GM23338 (cell line): ENCODE measurements around the gene HMGXB3. TPM values are rescaled to one million over a fixed set of nuclear protein-coding genes. Genes with fewer than 3 reads are reported as not detected.

Source experiments
- ATAC-seq: fragments of 200-7000 bp; cut with Tn5 transposase; 3 replicates; pipeline ENCODE4 v1.9.1; 2020
- DNase-seq: peaks from one replicate; pipeline ENCODE4 v3.0.0-alpha.2; 2015; ENCODE audit warnings: low spot score
- H2AFZ ChIP-seq: fragments of 200-600 bp; sonication (generic); 2 replicates; pipeline ENCODE4 v1.8.0; 2016; ENCODE audit warnings: antibody characterized with exemption, mild to moderate bottlenecking, moderate library complexity
- H3F3A ChIP-seq: fragments of 200-600 bp; sonication (generic); replicated peaks from 2 replicates; pipeline ENCODE4 v1.8.0; 2017; ENCODE audit warnings: antibody characterized with exemption, mixed run types, low read depth
- H3K27ac ChIP-seq: fragments of 200-600 bp; sonication (generic); 2 replicates; pipeline ENCODE4 v1.6.1; 2016; ENCODE audit warnings: low read depth
- H3K27me3 ChIP-seq: fragments of 200-600 bp; sonication (generic); 2 replicates; pipeline ENCODE4 v1.8.0; 2016; ENCODE audit warnings: mild to moderate bottlenecking, mixed run types, moderate library complexity; ENCODE audit not compliant: insufficient read depth
- H3K36me3 ChIP-seq: fragments of 200-600 bp; sonication (generic); 2 replicates; pipeline ENCODE4 v1.8.0; 2016; ENCODE audit warnings: mild to moderate bottlenecking; ENCODE audit not compliant: insufficient read depth
- H3K4me1 ChIP-seq: fragments of 200-600 bp; sonication (generic); 2 replicates; pipeline ENCODE4 v1.8.0; 2016; ENCODE audit warnings: mild to moderate bottlenecking, moderate library complexity; ENCODE audit not compliant: insufficient read depth
- H3K4me2 ChIP-seq: fragments of 200-600 bp; sonication (generic); 2 replicates; pipeline ENCODE4 v1.7.1; 2017; ENCODE audit warnings: mixed run types
- H3K4me3 ChIP-seq: fragments of 200-600 bp; sonication (generic); 2 replicates; pipeline ENCODE4 v1.6.1; 2016; ENCODE audit warnings: mixed run types
- H3K79me2 ChIP-seq: fragments of 200-600 bp; sonication (generic); replicated peaks from 2 replicates; pipeline ENCODE4 v1.8.0; 2017; ENCODE audit warnings: mild to moderate bottlenecking; ENCODE audit not compliant: insufficient read depth
- H3K9me2 ChIP-seq: fragments of 200-600 bp; sonication (generic); 2 replicates; pipeline ENCODE4 v1.8.0; 2017; ENCODE audit not compliant: insufficient read depth
- H4K20me1 ChIP-seq: fragments of 200-600 bp; sonication (generic); replicated peaks from 2 replicates; pipeline ENCODE4 v1.8.0; 2017; ENCODE audit warnings: mild to moderate bottlenecking; ENCODE audit not compliant: insufficient read depth
- H3K27ac Mint-ChIP-seq: 2 replicates; pipeline ENCODE4 v1.8.0; 2020; ENCODE audit warnings: inconsistent platforms, mild to moderate bottlenecking, moderate library complexity, mixed read lengths
- H3K27me3 Mint-ChIP-seq: 3 replicates; pipeline ENCODE4 v1.8.0; 2022; ENCODE audit warnings: low read depth, mild to moderate bottlenecking, moderate library complexity, mixed read lengths, inconsistent platforms; ENCODE audit not compliant: insufficient read depth, poor library complexity
- H3K36me3 Mint-ChIP-seq: 3 replicates; pipeline ENCODE4 v1.8.0; 2021; ENCODE audit warnings: low read depth, mild to moderate bottlenecking, inconsistent platforms, moderate library complexity, mixed read lengths
- H3K4me1 Mint-ChIP-seq: 3 replicates; pipeline ENCODE4 v1.8.0; 2020; ENCODE audit warnings: mild to moderate bottlenecking, inconsistent platforms, mixed read lengths
- H3K4me3 Mint-ChIP-seq: 3 replicates; pipeline ENCODE4 v1.8.0; 2021; ENCODE audit warnings: moderate library complexity, mild to moderate bottlenecking, inconsistent platforms, mixed read lengths
- H3K9me3 Mint-ChIP-seq: 3 replicates; pipeline ENCODE4 v1.8.0; 2020; ENCODE audit warnings: moderate library complexity, mild to moderate bottlenecking, inconsistent platforms, mixed read lengths
- CREB1 ChIP-seq: fragments of 250-450 bp; sonication (Bioruptor Pico); IDR thresholded peaks from 2 replicates; pipeline ENCODE4 v1.5.0; 2020; ENCODE audit warnings: low read depth, mild to moderate bottlenecking, moderate library complexity
- EZH2phosphoT487 ChIP-seq: fragments of 200-600 bp; sonication (generic); IDR thresholded peaks from one replicate; pipeline ENCODE4 v1.8.1; 2018; ENCODE audit warnings: antibody characterized with exemption; ENCODE audit not compliant: unreplicated experiment
- JUNB ChIP-seq: IDR thresholded peaks from one replicate; pipeline ENCODE4 v1.6.1; 2016; ENCODE audit warnings: antibody characterized with exemption; ENCODE audit not compliant: unreplicated experiment
- NANOG ChIP-seq: IDR thresholded peaks from 2 replicates; pipeline ENCODE4 v1.6.1; 2016; ENCODE audit warnings: antibody characterized with exemption, borderline replicate concordance
- POLR2AphosphoS5 ChIP-seq: IDR thresholded peaks from 2 replicates; pipeline ENCODE4 v1.6.1; 2016; ENCODE audit warnings: antibody characterized with exemption, low read depth
- STAT1 ChIP-seq: IDR thresholded peaks from one replicate; pipeline ENCODE4 v1.6.1; 2016; ENCODE audit warnings: antibody characterized with exemption; ENCODE audit not compliant: unreplicated experiment
- ZNF114 ChIP-seq: fragments of 250-450 bp; sonication (Bioruptor Pico); IDR thresholded peaks from 2 replicates; pipeline ENCODE4 v1.5.0; 2020; ENCODE audit warnings: mild to moderate bottlenecking, moderate library complexity
- ZNF331 ChIP-seq: fragments of 250-450 bp; sonication (Bioruptor Pico); IDR thresholded peaks from 2 replicates; pipeline ENCODE4 v1.5.0; 2020; ENCODE audit warnings: low read depth, mild to moderate bottlenecking, moderate library complexity
- polyA plus RNA-seq: library from polyadenylated mRNA; unstranded; fragments of >200 nt; fragmentation: Nextera tagmentation; extraction: Ambion mirVana; gene quantifications from 2 replicates; pipeline ENCODE4 v1.2.1, GENCODE V29; 2016
- total RNA-seq: library from RNA; depleted of rRNA; stranded (reverse); fragments of >200 nt; shearing (Covaris generic); gene quantifications from 2 replicates; pipeline ENCODE4 v1.2.3, GENCODE V29; 2014
- TF ChIP-seq, protein P1 (sequence below): fragments of 250-450 bp; sonication (Bioruptor Pico); IDR thresholded peaks from 2 replicates; pipeline ENCODE4 v1.5.0; 2020; ENCODE audit warnings: mild to moderate bottlenecking, moderate library complexity

Gene HMGXB3
- total and polyA plus RNA-seq, 2 experiments from 2014 or later, result 9.4 to 37.9 TPM

GRCh38 chr5:150015415-150015814 is 14.9 kb downstream of the HMGXB3 start:
- H3K79me2 ChIP-seq, result 0 out of 2 replicates have a peak, but pooled peaks cover 7% of the 10 kb centered on the region
- Mint-ChIP-seq H3K9me3 (peaks cover 10% of the 10 kb centered on the region; the same call in 1 of the 3 replicates), H3K27me3 (no peaks in the 10 kb centered on the region), H3K4me3 (no peak overlapping the region), H3K27ac (no peak overlapping the region), H3K4me1 (peaks cover 2% of the 10 kb centered on the region; the same call in 2 of the 3 replicates), H3K36me3 (peaks cover 90% of the 10 kb centered on the region)
- DNase-seq, result no peak
- ATAC-seq, result no peak
- no peaks in the 10 kb centered on the region for H3K9me2 ChIP-seq
- H3K4me3 ChIP-seq, result no peak overlapping the region
- TF ChIP-seq NANOG (no peak), ZNF331 (CRISPR knock-in tag) (no peak), STAT1 (no peak)
- H4K20me1 ChIP-seq, result peaks cover 7% of the 10 kb centered on the region; the same call in 1 of the 2 replicates
- no peaks in the 10 kb centered on the region for H3K4me1 ChIP-seq
- H3K27ac ChIP-seq, result no peak overlapping the region
- H3K36me3 ChIP-seq, result peaks cover 66% of the 10 kb centered on the region
- H3K27me3 ChIP-seq, result no peaks in the 10 kb centered on the region
- H3F3A ChIP-seq, result no peaks in the 10 kb centered on the region
- no peak overlapping the region for H2AFZ ChIP-seq
- H3K4me2 ChIP-seq, result no peak overlapping the region

DNA sequence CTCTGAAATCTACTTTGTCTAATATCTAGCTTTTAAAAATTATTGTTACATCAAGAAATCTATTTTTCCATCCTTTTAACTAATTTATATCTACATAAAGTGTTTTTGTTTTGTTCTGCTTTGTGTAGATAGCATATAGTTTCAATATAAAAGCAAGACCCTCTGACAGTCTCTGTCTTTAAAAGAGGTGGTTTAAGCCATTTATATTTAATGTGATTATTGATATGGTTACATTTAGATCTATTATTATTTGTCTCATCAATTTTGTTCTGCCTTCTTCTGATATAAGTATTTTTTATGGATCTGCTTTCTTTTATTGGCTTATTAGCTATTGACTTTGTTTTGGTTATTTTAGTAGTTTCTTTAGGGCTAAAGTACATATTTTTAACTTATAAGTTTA is 16.0 kb downstream of the HMGXB3 start:
- H3K79me2 ChIP-seq, result 0 out of 2 replicates have a peak, but pooled peaks cover 7% of the 10 kb centered on the region

GRCh38 chr5:150017226-150018005 is 16.9 kb downstream of the HMGXB3 start:
- no peak for ATAC-seq
- peaks cover 82% of the 10 kb centered on the region for H3K36me3 Mint-ChIP-seq
- H3K4me2 ChIP-seq, result no peak overlapping the region
- TF ChIP-seq, protein P1, sequence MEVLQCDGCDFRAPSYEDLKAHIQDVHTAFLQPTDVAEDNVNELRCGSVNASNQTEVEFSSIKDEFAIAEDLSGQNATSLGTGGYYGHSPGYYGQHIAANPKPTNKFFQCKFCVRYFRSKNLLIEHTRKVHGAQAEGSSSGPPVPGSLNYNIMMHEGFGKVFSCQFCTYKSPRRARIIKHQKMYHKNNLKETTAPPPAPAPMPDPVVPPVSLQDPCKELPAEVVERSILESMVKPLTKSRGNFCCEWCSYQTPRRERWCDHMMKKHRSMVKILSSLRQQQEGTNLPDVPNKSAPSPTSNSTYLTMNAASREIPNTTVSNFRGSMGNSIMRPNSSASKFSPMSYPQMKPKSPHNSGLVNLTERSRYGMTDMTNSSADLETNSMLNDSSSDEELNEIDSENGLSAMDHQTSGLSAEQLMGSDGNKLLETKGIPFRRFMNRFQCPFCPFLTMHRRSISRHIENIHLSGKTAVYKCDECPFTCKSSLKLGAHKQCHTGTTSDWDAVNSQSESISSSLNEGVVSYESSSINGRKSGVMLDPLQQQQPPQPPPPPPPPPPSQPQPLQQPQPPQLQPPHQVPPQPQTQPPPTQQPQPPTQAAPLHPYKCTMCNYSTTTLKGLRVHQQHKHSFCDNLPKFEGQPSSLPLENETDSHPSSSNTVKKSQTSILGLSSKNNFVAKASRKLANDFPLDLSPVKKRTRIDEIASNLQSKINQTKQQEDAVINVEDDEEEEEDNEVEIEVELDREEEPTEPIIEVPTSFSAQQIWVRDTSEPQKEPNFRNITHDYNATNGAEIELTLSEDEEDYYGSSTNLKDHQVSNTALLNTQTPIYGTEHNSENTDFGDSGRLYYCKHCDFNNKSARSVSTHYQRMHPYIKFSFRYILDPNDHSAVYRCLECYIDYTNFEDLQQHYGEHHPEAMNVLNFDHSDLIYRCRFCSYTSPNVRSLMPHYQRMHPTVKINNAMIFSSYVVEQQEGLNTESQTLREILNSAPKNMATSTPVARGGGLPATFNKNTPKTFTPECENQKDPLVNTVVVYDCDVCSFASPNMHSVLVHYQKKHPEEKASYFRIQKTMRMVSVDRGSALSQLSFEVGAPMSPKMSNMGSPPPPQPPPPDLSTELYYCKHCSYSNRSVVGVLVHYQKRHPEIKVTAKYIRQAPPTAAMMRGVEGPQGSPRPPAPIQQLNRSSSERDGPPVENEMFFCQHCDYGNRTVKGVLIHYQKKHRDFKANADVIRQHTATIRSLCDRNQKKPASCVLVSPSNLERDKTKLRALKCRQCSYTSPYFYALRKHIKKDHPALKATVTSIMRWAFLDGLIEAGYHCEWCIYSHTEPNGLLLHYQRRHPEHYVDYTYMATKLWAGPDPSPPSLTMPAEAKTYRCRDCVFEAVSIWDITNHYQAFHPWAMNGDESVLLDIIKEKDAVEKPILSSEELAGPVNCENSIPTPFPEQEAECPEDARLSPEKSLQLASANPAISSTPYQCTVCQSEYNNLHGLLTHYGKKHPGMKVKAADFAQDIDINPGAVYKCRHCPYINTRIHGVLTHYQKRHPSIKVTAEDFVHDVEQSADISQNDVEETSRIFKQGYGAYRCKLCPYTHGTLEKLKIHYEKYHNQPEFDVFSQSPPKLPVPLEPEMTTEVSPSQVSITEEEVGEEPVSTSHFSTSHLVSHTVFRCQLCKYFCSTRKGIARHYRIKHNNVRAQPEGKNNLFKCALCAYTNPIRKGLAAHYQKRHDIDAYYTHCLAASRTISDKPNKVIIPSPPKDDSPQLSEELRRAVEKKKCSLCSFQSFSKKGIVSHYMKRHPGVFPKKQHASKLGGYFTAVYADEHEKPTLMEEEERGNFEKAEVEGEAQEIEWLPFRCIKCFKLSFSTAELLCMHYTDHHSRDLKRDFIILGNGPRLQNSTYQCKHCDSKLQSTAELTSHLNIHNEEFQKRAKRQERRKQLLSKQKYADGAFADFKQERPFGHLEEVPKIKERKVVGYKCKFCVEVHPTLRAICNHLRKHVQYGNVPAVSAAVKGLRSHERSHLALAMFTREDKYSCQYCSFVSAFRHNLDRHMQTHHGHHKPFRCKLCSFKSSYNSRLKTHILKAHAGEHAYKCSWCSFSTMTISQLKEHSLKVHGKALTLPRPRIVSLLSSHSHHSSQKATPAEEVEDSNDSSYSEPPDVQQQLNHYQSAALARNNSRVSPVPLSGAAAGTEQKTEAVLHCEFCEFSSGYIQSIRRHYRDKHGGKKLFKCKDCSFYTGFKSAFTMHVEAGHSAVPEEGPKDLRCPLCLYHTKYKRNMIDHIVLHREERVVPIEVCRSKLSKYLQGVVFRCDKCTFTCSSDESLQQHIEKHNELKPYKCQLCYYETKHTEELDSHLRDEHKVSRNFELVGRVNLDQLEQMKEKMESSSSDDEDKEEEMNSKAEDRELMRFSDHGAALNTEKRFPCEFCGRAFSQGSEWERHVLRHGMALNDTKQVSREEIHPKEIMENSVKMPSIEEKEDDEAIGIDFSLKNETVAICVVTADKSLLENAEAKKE (CRISPR knock-in tag), result no peak
- TF ChIP-seq CREB1, result no peak

More for the DNA sequence above, 16.0 kb downstream of the HMGXB3 start:
- ATAC-seq, result no peak
- Mint-ChIP-seq H3K36me3 (peaks cover 85% of the 10 kb centered on the region), H3K4me1 (peaks cover 9% of the 10 kb centered on the region), H3K27me3 (no peaks in the 10 kb centered on the region), H3K27ac (no peak overlapping the region), H3K4me3 (no peak overlapping the region), H3K9me3 (peaks cover 10% of the 10 kb centered on the region; the same call in 1 of the 3 replicates)
- H3K4me2 ChIP-seq, result no peak overlapping the region
- no peak overlapping the region for H3K27ac ChIP-seq
- TF ChIP-seq CREB1 (no peak), EZH2phosphoT487 (no peak), ZNF114 (CRISPR knock-in tag) (no peak), NANOG (no peak), JUNB (no peak), POLR2AphosphoS5 (no peak)
- H3K27me3 ChIP-seq, result no peaks in the 10 kb centered on the region
- no peak overlapping the region for H3K4me3 ChIP-seq
- no peaks in the 10 kb centered on the region for H3K9me2 ChIP-seq
- H2AFZ ChIP-seq, result no peak overlapping the region
- peaks cover 64% of the 10 kb centered on the region for H3K36me3 ChIP-seq
- DNase-seq, result no peak
- 0 out of 2 replicates have a peak, but pooled peaks cover 2% of the 10 kb centered on the region for H3F3A ChIP-seq
- H3K4me1 ChIP-seq, result no peaks in the 10 kb centered on the region; the same call in 1 of the 2 replicates
- peaks cover 7% of the 10 kb centered on the region; the same call in 1 of the 2 replicates for H4K20me1 ChIP-seq

More at GRCh38 chr5:150017226-150018005, 16.9 kb downstream of the HMGXB3 start:
- Histone ChIP-seq H3K27ac (no peak overlapping the region), H3K36me3 (peaks cover 55% of the 10 kb centered on the region), H4K20me1 (peaks cover 7% of the 10 kb centered on the region; the same call in 1 of the 2 replicates), H3K27me3 (no peaks in the 10 kb centered on the region), H3K9me2 (no peaks in the 10 kb centered on the region), H3K4me1 (no peaks in the 10 kb centered on the region; the same call in 1 of the 2 replicates), H3F3A (0 out of 2 replicates have a peak, but pooled peaks cover 2% of the 10 kb centered on the region), H3K79me2 (0 out of 2 replicates have a peak, but pooled peaks cover 7% of the 10 kb centered on the region), H2AFZ (no peak overlapping the region), H3K4me3 (no peak overlapping the region)
- H3K4me1 Mint-ChIP-seq, result peaks cover 18% of the 10 kb centered on the region
- DNase-seq, result no peak
- H3K4me3 Mint-ChIP-seq, result no peak overlapping the region
- no peak overlapping the region for H3K27ac Mint-ChIP-seq
- H3K27me3 Mint-ChIP-seq, result peaks cover 4% of the 10 kb centered on the region
- H3K9me3 Mint-ChIP-seq, result peaks cover 10% of the 10 kb centered on the region; the same call in 1 of the 3 replicates
